Tibial nerve (tissue), 4 donors: ENCODE measurements around the gene STYX.

Experiments used
- CTCF ChIP-seq, 5 experiments: fragments of 200-600 bp in 3 of 5; fragments of 450-650 bp in 2 of 5; sonication (generic) in 3 of 5; IDR thresholded peaks; one replicate each; pipeline ENCODE4 v1.5.1; 2016 to 2019; ENCODE audit warnings: antibody characterized with exemption in 5 of 5, mild to moderate bottlenecking in 3 of 5, moderate library complexity in 2 of 5
- EP300 ChIP-seq, 2 donors: sonication (generic); formaldehyde crosslinking; IDR thresholded peaks; one replicate each; pipeline ENCODE4 v1.6.1; 2017; ENCODE audit warnings: antibody characterized with exemption in 2 of 2, mild to moderate bottlenecking in 1 of 2

- TF ChIP-seq CTCF (IDR thresholded peaks at IDR 0.05) (no peak), EP300 (IDR thresholded peaks at IDR 0.05) (no peak)
These were observed 28.7 kb upstream of the STYX start for GRCh38 chr14:52701223-52701622.
